ENCODE data around the gene PALM3.
"Not testable (repeated sequence)": the region's sequence is repeated elsewhere in the genome, so short reads cannot be mapped to it uniquely, and the experiment has no call there.

The PALM3 gene

DNA sequence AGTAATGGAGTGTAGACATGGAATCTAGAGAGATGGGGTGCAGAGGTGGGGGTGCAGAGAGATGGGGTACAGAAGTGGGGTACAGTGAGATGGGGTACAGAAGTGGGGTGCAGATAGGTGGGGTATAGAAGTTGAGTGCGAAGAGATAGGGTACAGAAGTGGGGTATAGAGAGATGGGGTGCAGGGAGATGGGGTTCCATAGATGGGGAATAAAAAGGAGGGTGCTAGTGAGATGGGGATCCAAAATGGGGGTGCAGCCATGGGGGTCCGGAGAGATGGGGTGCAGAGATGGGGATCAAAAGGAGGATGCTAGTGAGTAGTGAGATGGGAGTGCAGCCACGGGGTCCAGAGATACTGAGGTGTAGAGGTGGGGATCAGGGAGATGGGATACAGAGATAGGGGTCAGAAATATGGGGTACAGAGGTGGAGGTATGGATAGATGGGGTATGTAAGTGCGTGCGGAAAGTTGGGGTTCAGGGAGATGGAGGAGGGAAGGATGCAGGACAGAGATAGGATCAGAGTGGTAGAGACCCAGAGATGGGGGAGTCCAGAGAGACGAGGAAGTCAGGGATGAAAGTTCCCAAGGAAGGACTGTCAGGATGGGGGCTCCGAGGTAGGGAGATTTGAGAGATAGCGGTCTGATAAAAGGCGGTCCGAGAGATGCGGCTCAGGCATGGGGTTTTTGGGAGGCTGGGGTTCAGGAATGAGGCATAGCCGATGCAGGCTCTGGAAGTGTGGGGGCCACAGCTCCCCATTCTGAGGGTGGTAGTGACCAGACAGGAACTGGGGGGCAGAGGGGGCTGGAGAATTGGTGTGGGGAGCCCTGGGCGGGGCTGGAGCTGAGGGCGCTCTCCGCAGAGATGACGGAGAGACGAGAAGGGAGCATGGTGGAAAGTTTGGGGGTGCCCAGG, 3.4 kb downstream of the PALM3 start:
- no peak for DNase-seq (ENCODE audit: low read depth in 2 of 2)

DNA sequence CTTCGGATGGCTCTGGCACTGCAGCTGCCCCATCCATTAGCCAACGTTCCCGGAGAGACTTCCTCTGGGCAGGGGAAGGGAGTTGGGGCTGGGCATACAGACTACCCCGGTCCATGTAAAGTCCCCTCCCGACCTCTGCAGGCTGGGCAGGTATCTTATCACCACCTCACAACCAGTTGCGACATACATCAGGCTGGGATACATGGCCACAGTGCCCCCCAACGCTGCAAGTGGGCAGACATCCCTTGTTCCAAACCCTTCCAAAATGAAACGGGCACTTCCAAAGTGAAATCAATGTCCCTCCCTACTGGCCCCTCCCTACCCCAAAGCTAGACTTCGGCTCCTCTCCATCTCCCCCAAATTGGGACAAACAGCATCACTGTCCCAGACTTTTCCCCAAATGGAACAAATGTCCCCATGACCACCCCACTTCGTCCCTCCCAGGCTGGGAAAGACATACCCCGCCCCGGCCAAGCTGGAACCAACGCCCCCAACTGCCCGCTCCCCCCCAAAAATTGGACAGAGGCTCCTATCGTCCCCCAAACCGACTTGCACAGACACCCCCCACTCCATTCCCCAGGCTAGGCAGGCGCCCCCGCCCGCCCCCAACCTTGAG, 5.0 kb downstream of the PALM3 start:
- DNase-seq (ENCODE audit: low read depth in 2 of 2): no peak

DNA sequence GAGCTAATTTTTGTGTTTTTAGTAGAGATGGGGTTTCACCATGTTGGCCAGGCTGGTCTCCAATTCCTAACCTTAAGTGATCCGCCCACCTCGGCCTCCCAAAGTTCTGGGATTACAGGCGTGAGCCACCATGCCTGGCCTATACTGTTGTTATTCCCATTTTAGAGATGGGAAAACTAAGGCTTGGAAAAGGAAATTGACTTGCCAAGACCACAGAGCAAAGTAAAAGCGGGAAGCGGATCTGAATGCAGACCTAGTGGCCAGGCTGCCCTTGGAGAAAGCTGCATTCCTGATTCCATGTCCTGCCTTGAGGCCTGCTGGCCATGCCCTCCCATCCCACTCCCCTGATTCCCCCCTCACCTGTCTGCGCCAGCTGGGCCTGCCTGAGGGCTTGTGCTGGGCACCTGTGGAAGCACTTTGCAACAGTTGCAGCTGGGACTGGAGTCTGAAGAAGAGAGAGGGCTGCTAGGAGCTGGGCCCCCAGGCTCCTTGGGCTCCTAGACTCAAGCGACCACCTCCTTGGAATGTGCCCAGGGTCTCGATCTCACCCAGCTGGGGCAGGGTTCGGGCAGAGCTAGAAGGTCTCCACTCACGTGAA, 5.7 kb downstream of the PALM3 start:
- no peak for DNase-seq (ENCODE audit: low read depth in 2 of 2)

DNA sequence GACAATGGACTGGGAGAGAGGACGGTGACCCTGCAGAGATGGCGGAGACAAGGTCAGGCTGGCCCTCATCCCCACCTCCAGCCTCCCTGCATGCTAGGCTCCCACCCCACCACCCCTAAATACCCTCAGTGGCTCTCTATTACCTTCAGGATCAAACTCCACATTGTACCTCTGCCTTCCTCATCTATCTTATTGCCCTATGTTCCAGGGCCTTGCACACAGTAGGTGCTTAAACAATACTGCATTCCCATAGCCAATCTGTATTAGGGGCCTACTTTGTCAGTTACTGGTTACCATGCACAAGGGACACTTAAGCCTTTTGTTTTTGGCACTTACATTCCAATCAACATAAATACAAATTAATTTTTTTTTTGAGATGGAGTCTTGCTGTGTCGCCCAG, 6.5 kb downstream of the PALM3 start:
- no peak for DNase-seq (ENCODE audit: low read depth in 2 of 2)

DNA sequence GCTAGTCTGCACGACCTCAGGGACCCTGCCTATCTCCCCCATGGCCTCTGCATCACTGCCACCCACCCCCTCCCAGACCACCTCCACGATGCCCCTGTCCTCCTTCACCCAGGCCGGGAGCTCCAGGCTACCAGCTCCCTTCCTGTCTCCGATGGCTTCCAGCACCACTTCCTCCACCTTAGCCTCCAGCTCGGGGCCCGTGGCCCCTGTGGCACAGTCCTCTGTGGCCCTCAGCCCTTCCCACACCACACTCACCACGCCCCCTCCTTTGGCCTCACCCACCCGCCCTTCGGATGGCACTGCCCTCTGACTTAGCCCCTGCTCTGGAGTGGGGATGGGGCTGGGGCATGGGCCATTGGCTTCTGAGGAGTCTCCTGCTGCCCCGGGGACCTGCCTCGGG, 7.2 kb downstream of the PALM3 start:
- no peak for DNase-seq (ENCODE audit: low read depth in 2 of 2)

DNA sequence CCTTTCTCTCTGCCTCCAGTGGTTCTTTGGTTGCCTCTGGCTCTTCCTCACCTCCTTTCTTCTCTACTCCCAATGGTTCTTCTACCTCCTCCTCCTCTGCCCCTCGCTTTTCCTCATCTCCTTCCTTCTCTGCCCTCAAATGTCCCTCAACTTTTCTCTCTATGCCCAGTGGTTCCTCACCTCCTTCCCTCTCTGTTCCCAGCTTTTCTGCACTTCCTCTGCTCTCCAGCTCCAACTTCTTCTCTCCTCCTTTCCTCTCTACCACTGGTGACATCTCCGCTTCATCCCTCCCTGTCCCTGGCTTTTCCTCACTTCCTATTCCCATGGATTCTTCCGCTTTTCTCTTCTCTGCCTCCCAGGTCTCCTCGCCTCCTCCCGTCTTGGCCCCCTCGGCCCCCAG, 7.8 kb downstream of the PALM3 start:
- no peak for DNase-seq (ENCODE audit: low read depth in 2 of 2)

GRCh38 chr19:14053500-14053899, 8.4 kb downstream of the PALM3 start:
- no peak for DNase-seq (ENCODE audit: low read depth in 2 of 2)

GRCh38 chr19:14053032-14053431, 8.8 kb downstream of the PALM3 start:
- no peak for DNase-seq (ENCODE audit: low read depth in 2 of 2)

DNA sequence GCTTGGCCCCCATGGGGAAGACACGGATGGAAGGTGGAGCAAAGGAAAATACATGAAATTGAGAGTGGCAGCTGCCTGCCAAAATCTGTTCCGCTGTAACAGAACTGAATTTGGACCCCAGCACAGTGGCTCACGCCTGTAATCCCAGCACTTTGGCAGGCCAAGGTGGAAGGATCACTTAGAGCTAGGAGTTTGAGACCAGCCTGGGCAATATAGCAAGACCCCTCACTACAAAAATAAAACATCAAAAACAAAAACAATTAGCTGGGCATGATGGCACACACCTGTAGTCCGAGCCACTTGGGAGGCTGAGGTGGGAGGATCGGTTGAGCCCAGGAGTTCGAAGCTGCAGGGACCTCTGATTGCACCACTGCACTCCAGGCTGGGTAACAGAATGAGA, 9.4 kb downstream of the PALM3 start:
- no peak for DNase-seq (ENCODE audit: low read depth in 2 of 2)

DNA sequence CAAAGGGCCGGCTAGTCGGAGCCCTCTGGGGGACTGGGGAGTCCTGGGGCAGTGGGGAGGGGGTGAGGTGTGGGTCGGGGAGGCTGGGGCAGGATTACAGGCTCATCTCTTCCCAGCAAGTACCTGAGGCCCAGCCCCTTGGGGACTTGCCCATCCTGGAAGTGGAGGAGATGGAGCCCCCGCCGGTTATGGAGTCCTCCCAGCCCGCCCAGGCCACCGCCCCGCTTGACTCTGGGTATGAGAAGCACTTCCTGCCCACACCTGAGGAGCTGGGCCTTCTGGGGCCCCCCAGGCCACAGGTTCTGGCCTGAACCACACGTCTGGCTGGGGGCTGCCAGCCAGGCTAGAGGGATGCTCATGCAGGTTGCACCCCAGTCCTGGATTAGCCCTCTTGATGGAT, 9.9 kb downstream of the PALM3 start:
- DNase-seq (ENCODE audit: low read depth in 2 of 2): no peak

DNA sequence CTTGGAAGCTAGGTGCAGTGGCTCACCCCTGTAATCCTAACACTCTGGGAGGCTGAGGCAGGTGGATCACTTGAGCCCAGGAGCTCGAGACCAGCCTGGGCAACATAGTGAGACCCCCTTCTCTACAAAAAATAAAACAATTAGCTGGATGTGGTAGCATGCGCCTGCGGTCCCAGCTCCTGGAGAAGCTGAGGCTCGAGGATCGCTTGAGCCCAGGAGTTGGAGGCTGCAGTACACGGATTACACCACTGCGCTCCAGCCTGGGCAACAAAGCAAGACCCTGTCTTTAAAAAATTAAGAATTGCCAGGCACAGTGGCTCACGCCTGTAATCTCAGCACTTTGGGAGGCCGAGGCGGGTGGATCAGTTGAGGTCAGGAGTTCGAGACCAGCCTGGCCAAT, 10.9 kb downstream of the PALM3 start:
- not testable (repeated sequence) for DNase-seq (ENCODE audit: low read depth in 2 of 2)

DNA sequence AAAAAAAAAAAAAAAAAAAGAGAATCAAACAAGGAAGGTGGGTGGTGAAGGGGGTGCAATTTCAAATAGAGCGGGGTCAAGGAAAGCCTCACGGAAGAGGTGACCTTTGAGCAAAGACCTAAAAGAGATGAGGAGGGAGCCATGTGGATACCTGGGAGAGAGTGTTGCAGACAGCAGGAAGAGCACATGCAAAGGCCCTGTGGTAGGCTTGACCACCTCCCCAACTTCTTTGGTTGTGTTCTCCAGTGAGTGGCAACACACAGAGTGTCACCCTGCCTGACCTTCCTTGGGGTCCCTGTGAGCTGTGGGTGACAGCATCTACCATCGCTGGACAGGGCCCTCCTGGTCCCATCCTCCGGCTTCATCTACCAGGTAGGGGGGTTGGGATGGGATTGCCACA, 11.4 kb downstream of the PALM3 start:
- no peak for DNase-seq (ENCODE audit: low read depth in 2 of 2)

GRCh38 chr19:14048443-14049153, 13.3 kb downstream of the PALM3 start:
- peak; percentile 57 to 71 for DNase-seq (ENCODE audit: low read depth in 2 of 2)

DNA sequence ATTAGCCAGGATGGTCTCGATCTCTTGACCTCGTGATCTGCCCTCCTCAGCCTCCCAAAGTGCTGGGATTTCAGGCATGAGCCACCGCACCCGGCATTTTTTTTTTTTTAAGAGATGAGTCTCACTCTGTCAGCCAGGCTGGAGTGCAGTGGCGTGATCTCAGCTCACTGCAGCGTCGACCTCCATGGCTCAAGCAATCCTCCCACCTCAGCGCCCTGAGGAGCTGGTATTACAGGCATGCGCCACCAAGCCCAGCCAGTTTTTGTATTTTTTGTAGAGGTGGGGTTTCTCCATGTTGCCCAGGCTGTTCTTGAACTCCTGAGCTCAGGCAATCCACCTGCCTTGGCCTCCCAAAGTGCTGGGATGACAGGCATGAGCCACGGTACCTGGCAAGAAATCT, 14.0 kb downstream of the PALM3 start:
- DNase-seq (ENCODE audit: low read depth in 2 of 2): not testable (repeated sequence)

DNA sequence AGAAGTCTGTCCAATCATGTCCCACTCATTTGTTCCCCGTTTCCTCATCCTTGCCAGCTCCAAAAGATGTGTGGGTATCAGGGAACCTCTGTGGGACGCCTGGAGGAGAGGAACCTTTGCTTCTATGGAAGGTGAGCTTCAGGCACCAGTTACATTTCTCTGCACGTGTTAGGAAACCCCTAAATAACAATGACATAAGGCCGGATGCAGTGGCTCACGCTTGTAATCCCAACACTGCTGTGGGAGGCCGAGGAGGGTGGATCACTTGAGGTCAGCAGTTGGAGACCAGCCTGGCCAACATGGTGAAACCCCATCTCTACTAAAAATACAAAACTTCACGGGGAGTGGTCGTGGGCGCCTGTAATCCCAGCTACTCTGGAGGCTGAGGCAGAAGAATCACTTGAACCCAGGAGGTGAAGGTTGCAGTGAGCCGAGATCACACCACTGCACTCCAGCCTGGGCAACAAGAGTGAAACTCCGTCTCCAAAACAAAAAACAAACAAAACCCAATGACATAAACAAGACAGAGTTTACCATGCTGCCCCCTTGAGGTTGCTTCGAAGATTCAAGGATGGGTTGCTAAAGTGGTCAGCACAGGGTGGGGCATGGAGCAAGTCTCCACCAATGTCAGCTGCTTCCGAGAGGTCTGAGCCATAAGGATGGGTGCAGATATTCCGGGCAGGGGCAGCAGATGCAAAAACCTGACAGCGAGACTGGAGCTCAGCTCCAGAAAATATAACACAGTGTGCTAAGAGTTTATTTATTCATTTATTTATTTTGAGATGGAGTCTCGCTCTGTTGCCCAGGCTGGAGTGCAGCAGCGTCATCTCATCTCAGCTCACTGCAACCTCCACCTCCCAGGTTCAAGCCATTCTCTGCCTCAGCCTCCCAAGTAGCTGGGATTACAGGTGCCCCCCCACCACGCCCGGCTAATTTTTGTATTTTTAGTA, 18.9 kb downstream of the PALM3 start:
- DNase-seq (ENCODE audit: low read depth in 2 of 2): not testable (repeated sequence)

- no peak for DNase-seq (ENCODE audit: low read depth in 2 of 2)
Observed at GRCh38 chr19:14039181-14039580, 22.7 kb downstream of the PALM3 start.

- no peak for DNase-seq (ENCODE audit: low read depth in 2 of 2)
Observed at GRCh38 chr19:14035706-14036105, 26.2 kb downstream of the PALM3 start.

DNA sequence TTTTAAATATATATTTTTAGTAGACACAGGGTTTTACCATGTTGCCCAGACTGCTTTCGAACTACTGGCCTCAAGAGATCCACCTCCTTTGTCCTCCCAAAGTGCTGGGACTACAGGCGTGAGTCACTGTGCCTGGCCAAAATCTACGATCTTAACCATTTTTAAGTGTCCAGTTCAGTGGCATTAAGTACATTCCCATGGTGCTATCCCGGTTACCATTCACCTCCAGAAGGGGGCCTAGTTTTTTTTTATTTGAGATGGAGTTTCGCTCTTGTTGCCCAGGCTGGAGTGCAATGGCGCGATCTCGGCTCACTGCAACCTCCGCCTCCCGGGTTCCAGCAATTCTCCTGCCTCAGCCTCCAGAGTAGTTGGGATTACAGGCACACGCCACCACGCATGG, 26.7 kb downstream of the PALM3 start:
- DNase-seq (ENCODE audit: low read depth in 2 of 2): not testable (repeated sequence)

- no peak for DNase-seq (ENCODE audit: low read depth in 2 of 2)
Observed at GRCh38 chr19:14033946-14034345, 27.9 kb downstream of the PALM3 start.

DNA sequence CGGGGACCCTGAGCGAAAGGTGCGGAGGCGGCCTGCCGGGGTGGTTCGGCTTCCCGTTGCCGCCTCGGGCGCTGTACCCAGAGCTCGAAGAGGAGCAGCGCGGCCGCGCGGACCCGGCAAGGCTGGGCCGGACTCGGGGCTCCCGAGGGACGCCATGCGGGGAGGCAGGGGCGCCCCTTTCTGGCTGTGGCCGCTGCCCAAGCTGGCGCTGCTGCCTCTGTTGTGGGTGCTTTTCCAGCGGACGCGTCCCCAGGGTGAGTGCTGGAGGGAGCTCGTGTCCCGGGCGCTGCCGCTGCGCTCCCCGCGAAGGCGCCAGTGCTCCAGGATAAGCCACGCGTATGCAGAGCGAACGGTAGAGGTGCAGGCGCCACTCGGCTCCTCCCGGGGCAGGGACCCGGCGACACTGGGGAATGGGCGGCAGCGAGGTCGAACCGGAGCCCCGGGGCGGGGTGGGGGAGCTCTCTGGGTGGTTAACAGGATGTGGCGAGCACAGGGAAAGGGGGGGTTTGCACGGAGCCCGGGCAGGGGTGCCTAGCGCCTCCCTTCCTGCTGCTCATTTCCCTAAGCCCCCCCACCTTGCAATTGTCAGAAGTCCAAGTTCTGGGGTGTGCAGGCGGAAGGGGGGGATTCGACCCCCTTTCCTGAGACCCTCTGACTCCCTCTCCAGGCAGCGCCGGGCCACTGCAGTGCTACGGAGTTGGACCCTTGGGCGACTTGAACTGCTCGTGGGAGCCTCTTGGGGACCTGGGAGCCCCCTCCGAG, 30.0 kb downstream of the PALM3 start, which contains the start of gene IL27RA:
Gene IL27RA, plus strand, starts transcription at position 44 of the 762 bp plus-strand sequence. Its CDS starts 111 bp downstream, at position 155.
- peak; percentile 62 to 67 for DNase-seq (ENCODE audit: low read depth in 2 of 2)

All from stimulated activated CD4-positive, alpha-beta T cell treated with anti-CD3 and anti-CD28 coated beads, Interleukin-1b, Interleukin-23, amount 100 ng/mL, for 1 hour (primary cell).